Effector CD8-positive, alpha-beta T cell (primary cell): Measurements from ENCODE around the gene TOP3A.

Experiments used
- DNase-seq: peaks from one replicate; lab custom pipeline; 2025; lab: John Stamatoyannopoulos, UW

Gene TOP3A

DNA sequence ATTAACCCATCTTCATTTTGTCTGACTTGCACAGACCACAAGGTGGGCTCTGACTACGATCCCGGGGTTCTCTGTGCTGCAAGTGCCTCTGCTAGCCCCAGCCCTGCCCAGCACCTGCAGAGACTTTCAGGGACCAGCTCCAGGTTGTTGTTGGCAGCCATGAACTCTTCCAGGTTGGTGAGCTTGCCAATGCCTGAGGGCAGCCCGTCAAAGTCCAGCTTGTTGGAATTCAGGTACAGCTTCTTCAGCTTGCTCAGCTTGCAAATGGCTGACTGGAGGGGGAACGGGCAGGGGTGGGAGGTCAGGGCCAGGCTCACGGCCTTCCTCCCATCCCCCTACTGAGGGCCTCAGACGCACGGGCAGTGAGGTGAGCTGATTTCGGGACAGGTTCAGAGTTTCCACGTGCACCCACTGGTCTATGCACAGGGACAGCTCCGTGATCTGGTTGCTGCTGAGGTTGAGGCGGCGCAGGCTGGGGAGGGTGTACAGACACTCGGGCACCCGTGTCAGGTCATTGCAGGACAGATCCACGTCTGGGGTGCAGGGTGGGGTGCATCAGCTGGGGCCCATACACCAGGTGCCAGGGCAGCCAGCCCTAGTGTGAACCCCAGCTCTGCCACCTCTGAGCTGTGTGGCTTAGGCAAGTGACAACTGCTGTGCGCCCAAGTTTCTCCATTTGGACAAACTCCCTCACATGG is 61.5 kb downstream of the TOP3A start:
- DNase-seq: no peak

DNA sequence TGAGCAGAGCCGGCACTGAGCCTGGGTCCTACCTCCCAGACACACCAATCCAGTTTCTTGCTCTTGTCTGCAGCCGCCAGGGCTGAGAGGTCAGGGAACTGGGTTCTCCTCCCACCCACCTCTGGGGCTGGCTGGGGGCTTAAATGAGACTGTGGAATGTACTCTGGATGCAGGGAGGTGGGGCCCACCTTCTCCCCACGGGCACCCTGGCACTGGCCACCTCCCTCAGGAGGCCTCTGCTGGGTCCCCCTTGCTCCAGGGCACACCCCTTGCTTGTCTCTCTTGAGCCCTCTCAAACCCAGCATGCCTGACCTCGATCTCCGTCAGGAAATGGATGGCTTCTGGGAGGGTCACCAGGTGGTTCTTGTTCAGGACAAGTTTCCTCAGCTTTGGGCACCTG is 62.6 kb downstream of the TOP3A start:
- no peak for DNase-seq

DNA sequence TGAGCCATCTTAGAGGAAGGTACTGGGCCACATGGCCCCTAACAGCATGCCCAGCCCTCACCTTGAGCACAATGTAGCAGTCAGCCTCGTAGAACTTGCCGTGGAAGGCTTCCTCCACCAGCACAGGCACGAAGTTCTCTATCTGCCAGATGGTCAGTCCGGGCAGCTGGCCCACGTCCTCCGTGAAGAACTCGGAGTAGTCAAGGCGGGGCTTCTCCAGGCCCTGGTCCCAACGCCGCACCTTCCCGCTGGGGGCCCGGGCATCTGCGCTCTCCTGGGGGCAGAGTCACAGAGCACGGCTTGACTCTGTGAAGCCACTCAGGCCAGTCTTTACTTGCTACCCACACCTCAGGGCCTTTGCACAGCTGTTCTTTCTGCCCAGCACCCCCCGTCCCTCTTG is 63.6 kb downstream of the TOP3A start:
- DNase-seq: no peak

DNA sequence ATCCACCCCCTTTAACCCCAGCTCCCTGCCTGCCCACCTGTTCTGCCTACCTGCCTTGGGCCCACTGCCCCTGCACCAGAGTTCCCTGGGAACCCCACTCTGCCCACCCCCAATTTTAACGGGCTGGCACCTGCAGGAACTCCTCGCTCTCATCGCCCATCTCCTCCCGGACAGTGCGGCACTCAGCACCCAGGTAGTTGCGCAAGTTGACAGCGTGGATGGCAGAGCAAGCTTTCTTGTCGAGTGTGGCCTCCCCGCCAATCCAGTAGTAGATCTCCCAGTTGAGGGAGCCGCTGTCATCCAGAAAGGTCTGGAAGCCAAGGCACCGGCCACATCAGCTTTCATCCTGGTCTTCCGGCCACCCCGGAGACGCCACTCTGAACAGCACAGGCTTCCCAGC is 64.1 kb downstream of the TOP3A start:
- no peak for DNase-seq

DNA sequence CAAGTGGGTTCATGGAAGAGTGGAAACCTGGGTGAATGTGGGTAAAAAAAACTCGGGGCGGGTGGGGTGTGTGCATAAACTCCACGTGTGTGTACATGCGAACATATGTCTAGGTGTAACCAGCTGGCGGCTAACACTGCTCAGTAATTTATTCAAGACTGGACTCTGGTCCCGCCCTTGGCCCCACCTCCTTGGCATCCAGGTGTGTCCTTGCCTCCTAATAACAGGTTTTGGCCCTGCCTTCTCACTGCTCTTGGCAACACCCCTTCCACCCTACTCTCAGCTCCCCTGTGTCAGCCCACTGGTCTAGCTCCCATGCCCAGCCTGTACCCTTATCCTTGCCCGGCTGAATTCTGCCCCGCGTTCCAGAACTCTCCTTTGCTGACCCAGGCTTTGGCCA is 64.5 kb downstream of the TOP3A start:
- no peak for DNase-seq

DNA sequence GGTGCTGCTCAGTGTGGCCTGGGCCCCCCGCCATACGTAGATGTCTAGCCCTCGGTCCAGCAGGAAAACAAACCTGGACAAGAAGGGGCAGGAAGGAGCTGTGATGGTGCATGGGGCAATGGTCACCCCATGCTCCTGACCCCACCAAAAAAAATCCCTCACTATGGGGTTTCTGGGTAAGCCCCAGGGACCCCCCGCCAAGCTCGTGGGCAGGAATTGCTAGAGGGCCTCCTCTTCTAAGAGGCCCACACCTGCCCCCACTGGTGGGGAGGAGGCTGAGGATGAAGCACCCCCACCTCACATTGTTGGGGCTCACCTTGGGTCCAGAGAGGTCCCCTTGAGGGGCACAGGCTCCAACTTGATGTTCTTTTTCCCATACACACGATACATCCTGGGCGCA is 66.0 kb downstream of the TOP3A start:
- DNase-seq: no peak

DNA sequence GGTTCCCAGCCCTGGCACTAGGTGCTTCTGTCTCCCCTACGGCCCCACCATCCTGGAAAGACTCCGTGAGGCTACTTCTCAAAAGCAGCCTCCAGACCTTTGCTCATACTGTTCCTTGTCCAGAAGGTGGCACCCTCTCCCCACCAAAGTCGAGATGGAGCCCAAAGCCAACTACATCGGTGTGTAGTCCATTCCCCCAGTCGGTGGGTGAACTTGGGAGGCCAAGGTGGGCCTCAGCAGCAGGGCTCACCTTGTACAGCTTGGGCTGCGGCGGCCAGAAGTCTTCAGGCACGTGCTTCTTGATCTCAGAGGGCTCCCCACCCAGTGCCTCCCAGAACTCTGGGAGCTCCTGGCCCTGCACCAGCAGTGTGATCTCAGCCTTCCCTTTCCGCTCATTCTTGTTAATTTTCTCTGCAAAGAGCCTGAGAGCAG is 66.5 kb downstream of the TOP3A start:
- peak; percentile 47 for DNase-seq

DNA sequence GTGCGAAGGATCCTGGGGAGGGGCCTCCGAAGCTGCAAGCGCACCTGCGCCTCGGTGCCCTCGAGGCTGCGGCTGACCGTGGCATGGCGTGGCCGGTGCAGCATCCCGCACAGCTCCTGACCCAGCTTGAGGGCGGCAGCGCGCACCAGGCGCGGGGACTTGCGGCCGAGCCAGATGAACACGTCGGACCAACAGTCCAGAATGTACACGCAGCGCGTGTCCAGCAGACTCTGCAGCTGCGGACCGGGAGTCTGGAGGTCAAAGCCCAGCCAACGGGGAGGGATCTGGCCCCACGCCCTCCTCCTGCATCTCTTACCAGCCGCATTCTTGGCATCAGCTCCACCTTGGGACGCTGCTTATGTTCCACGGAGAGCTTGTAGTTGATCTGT is 67.2 kb downstream of the TOP3A start:
- DNase-seq: no peak

DNA sequence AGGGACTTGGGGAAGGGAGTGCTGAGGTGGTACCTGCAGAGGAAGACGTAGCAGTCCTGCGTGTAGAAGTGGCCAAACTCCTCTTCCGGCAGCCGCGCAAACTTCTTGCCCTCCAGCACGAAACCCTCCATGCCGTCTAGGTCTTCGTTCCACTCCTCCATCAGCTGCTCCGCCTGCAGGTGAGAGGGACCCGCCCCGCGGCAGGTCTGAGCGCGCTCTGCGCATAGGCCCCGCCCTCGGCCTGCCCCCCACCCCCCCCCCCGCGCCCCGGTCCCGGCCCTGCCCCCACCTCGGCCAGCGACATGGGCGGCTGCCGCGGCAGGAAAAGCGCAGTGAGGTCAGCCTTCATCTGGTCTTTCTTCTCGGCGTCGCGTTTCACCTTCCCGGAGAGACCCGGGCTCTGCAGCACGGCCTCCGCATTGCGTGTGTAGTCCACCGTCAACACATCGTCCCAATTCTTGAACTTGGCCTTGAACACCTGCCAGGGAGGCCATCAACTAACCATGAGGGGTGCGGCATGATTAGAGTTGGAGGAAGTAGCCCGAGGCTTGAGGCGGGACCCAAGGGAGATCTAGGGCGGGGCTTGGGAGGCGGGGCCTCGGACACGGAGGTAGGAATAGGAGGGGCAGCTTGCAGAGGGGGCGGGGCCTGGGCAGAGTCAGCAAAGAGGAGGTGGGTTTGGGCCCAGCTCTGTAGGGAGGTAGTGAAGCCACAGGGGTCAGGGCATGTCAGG is 67.7 kb downstream of the TOP3A start:
- DNase-seq: no peak

DNA sequence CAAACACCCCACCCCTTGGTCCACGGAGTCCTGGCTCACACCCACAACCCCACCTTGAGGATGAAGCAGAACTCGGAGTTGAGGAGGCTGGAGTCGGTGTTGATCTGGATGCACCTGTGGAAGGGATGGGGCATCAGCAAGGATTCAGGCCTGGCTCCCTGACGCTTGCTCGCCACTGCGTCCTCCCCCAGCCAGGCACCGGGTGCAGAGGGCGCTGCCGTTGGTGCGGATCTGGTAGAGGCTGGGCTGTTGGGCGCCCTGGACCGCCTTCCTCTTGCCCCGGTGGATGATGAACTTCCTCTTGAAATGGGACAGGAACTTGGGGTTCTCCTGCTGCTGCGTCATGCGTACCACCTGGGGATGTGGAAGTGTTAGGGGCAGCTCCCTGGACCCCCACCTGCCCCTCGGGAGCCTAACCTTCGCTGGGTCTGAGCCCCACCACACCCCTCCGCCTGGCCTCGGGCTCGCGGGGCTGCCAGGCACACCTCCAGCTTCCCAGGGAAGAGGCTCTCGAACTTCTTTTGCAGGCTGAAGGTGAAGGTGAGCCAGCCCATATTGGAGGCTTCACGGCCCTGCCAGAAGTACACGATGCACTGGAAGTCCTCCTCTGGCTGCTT is 68.6 kb downstream of the TOP3A start:
- DNase-seq: no peak

DNA sequence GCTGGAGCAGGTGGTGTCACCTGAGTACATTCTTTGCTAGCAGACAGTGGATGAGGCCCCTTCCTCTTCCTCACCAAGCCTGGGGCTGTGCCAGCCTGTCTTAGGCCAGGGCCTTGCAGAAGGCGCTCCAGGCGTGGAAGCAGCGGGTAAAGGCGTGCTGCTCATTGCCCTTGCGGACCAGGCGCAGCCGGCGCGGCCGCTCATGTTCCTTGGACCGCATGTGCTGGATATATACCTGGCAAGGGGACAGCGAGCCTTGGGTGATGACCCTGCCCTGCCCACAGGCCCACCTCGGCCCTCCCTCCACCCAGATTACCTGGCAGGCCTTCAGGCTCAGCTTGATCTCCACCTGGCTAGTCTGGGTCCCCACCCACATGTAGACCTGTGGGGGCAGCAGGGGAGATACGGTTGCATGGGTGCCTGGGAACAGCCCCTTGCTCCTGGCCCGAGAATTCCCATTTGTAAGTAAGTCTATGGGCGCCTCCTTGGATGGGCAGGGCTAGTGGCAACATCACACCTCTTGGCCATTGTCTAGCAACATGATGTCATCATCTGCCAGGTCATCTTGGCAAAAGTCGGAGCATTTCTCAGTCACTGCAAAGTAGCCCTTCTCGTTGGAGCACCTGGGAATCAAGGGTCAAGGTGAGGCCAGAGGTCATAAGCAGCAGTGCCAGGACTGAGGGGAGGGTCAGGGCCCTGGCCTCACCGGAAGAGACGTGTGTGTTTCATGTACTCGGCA is 69.6 kb downstream of the TOP3A start:
- no peak for DNase-seq

DNA sequence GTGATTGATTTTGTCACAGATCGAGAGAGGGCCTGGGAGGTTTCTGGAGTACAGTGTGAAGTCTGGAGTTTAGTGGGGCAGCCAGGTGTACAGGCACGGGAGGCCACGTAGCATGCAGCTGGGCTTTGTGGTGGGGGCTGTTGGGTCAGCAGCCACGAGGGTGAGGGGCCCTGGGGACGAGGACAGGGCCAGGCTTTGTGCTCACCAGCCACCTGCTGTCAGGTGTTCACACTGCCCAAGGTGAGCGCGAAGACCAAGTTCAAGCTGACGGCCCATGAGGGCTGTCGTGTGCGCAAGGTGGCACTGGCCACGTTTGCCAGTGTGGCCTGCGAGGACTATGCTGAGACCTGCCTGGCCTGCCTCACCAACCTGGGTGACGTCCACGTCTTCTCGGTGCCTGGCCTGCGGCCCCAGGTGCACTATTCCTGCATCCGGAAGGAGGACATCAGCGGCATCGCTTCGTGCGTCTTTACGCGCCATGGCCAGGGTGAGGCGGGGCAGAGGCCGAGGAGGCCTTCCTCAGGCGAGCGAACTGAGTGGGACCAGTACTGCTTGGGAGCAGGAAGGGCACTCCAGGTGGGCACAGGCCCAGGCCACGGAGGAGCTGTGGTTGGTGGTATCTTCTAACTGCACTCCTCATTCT is 73.4 kb downstream of the TOP3A start:
- DNase-seq: no peak

DNA sequence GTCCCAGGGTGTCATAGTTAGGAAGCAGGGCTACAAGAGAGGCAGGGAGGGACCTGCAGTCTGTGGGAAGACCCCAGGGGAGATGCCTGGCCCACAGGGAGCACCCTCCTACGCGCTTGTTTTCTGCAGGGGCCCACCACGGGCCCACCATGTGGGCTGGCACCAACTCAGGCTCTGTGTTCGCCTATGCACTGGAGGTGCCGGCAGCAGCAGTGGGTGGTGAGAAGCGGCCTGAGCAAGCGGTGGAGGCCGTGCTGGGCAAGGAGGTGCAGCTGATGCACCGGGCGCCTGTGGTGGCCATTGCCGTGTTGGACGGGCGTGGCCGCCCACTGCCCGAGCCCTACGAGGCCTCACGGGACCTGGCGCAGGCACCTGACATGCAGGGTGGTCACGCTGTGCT is 74.3 kb downstream of the TOP3A start:
- DNase-seq: no peak

DNA sequence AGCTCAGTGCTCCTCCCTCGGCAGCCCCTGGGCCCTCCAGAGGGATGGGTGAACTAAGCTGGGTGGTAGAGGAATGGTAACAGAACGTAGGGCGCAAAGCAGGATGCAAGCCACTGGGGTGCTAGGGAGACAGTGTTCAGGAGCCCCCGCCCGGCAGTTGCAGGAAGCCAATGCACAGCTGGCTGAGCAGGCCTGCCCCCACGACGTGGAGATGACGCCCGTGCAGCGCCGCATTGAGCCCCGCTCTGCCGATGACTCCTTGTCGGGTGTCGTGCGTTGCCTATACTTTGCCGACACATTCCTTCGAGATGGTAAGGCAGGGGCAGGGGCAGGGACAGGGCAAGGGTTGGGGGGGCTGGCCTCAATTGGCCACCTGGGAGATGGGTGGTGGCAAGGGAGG is 76.5 kb downstream of the TOP3A start:
- no peak for DNase-seq

DNA sequence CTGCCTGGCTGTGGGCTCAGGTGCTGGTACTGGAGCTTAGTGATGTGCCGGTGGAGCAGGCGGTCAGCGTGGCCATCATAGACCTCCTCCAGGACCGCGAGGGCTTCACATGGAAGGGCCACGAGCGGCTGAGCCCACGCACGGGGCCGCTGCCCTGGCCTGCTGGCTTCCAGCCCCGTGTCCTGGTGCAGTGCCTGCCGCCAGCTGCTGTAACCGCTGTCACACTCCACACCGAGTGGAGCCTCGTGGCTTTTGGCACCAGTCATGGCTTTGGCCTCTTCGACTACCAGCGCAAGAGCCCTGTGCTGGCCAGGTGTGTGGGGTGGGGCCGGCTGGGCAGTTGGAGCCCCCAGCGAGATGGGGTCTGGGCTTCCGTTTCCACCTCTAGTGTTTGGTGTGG is 77.3 kb downstream of the TOP3A start:
- DNase-seq: no peak

DNA sequence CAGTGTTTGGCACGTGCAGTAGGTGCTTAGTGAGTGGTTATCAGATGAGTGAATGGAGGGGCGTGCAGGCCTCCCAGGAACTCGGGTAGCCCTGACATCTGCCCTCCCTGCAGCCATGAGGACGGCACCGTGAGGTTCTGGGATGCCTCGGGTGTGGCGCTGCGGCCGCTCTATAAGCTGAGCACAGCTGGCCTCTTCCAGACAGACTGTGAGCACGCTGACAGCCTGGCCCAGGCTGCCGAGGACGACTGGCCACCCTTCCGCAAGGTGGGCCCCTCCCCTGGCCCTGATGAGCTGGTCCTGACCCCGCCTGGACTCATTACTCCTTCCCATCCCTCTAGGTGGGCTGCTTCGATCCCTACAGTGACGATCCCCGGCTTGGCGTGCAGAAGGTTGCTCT is 78.3 kb downstream of the TOP3A start:
- no peak for DNase-seq

DNA sequence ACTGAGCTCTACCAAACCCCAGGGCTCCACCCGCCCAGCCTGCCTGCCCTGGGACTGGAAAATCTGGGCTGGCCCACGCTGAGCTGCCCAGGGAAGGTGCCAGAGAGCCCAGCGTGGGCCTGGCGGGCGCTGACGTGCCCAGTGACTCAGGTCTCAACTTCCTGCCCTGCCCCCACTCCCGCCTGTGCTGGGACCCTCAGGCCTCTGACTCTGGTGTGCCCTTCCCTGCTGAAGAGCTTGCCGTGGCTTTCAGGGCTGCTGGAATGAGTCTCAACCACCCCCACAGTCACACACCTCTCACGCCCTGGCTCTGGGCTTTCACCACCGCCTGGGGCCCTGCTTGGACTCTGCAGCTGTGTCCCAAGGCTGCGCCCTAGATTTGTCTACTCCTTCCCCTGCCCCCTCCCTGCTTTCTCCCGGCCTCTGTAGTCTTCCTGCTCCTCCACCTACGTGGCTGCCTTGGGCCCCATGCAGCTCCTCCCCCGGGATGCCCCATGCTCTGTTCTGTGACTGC is 79.0 kb downstream of the TOP3A start:
- DNase-seq: no peak

DNA sequence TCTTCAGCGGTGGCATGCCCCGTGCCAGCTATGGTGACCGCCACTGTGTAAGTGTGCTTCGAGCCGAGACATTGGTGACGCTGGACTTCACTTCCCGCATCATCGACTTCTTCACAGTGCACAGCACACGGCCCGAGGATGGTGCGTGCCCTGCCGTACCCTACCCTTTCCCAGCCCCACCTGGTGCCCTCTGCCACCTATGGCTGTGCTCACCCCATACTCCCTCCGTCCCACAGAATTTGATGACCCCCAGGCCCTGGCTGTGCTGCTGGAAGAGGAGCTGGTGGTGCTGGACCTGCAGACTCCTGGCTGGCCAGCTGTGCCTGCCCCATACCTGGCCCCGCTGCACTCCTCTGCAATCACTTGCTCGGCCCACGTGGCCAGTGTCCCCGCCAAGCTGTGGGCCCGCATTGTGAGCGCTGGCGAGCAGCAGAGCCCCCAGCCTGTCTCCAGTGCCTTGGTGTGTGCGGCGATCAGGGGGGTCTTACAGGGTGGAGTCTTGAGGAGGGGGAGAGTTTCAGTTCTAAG is 79.9 kb downstream of the TOP3A start:
- DNase-seq: no peak

DNA sequence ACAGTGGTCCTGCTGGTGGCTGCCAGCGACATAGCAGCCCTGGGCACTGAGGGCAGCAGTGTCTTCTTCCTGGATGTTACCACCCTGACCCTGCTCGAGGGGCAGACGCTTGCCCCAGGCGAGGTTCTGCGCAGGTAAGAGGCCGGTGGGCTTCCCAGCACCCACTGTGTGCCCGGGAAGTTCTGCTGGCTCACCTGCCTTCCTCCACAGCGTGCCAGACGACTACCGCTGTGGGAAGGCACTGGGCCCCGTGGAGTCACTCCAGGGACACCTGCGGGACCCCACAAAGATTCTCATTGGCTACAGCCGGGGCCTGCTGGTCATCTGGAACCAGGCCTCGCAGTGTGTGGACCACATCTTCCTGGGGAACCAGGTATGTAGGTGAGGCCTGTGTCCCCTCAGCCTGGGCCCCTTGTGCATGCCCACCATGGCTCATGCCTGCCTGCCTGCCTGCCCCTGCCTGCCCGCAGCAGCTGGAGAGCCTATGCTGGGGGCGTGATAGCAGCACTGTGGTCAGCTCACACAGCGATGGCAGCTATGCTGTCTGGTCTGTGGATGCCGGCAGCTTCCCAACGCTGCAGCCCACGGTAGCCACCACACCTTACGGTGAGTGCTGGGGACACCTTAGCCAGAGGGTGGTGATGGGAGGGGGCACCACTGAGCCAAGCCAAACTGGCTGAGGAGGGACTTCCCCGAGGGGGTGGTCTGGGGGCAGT is 80.8 kb downstream of the TOP3A start:
- DNase-seq: no peak

DNA sequence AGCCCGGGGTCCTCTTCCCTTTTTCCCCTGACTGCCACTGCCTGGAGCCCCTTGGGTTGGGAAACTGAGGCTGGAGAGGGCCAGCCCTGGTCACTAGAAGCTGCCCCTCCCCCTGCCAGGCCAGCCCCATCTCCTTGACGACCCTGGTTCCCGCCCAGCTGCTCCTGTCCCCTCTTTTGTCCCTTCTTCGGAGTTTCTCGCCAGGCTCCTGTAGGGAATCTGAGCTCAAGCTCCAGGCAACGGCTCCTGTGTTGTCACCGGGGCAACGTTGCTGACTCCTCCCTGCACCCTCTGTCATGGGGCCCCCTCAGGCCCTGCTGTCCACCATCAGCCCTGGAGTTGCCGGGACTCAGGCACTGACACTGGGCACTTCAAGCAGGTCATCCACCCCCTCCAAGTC is 83.6 kb downstream of the TOP3A start:
- no peak for DNase-seq
